H1 (cell line): ENCODE results near the gene ANGPTL5. TPM values are rescaled to one million over a fixed set of nuclear protein-coding genes. Genes with fewer than 3 reads are reported as not detected.

Source experiments
- CTCF ChIA-PET: fragments of 300-600 bp; sonication (Branson Sonifier 250); formaldehyde crosslinking; loops from one replicate; lab custom pipeline; 2021; ENCODE audit not compliant: partially characterized antibody; lab: Charles Lee
- POLR2A ChIA-PET: fragments of 300-600 bp; sonication (Branson Sonifier 250); formaldehyde crosslinking; loops from one replicate; lab custom pipeline; 2021; ENCODE audit warnings: inconsistent platforms; ENCODE audit not compliant: partially characterized antibody; lab: Charles Lee
- DNase-seq, 2 experiments: peaks; one replicate each; pipeline versions ENCODE4 v3.0.0 to v3.0.0-alpha.2; 2010 to 2022; ENCODE audit warnings: low spot score in 2 of 2, low read depth in 1 of 2, mixed read lengths in 1 of 2
- FAIRE-seq: peaks from 2 replicates; lab custom pipeline; 2011; peaks lifted over from hg19 to GRCh38; lab: Jason Lieb, UNC
- H2AFZ ChIP-seq: 2 replicates; pipeline ENCODE4 v1.8.1; 2012; ENCODE audit warnings: low read length, inconsistent platforms
- H2AK5ac ChIP-seq: 2 replicates; pipeline ENCODE4 v1.6.1; 2013; ENCODE audit warnings: low read depth, low read length
- H2BK120ac ChIP-seq: replicated peaks from 2 replicates; pipeline ENCODE3; 2013; ENCODE audit warnings: low read depth, low read length, inconsistent platforms
- H2BK12ac ChIP-seq: 2 replicates; pipeline ENCODE4 v1.6.1; 2013; ENCODE audit warnings: low read depth, low read length
- H2BK15ac ChIP-seq: 2 replicates; pipeline ENCODE4 v1.6.1; 2013; ENCODE audit warnings: low read length
- H2BK20ac ChIP-seq: 2 replicates; pipeline ENCODE4 v1.6.1; 2013; ENCODE audit warnings: low read length
- H2BK5ac ChIP-seq: 2 replicates; pipeline ENCODE4 v1.6.1; 2013; ENCODE audit warnings: low read depth, low read length
- H3K14ac ChIP-seq: 2 replicates; pipeline ENCODE4 v1.6.1; 2013; ENCODE audit warnings: inconsistent platforms; ENCODE audit not compliant: insufficient read length
- H3K18ac ChIP-seq: 2 replicates; pipeline ENCODE4 v1.6.1; 2013; ENCODE audit warnings: low read length; ENCODE audit errors: extremely low read depth
- H3K23ac ChIP-seq: 2 replicates; pipeline ENCODE4 v1.6.1; 2013; ENCODE audit warnings: inconsistent platforms; ENCODE audit not compliant: insufficient read length
- H3K23me2 ChIP-seq: 2 replicates; pipeline ENCODE4 v1.6.1; 2013; ENCODE audit warnings: low read depth, low read length
- H3K27ac ChIP-seq: 2 replicates; pipeline ENCODE4 v1.6.1; 2011; ENCODE audit warnings: low read depth, low read length, inconsistent platforms
- H3K27me3 ChIP-seq, 4 experiments: replicated peaks in 1 of 4; 1 replicate in 1 of 4; 2 replicates in 3 of 4; pipeline versions ENCODE4 v1.6.1 to v1.8.1; 2011 to 2013; ENCODE audit warnings: low read length in 3 of 4, mild to moderate bottlenecking in 3 of 4, inconsistent platforms in 2 of 4, mixed read lengths in 2 of 4, moderate library complexity in 1 of 4; ENCODE audit not compliant: control insufficient read depth in 3 of 4, insufficient read depth in 3 of 4; ENCODE audit errors: extremely low read depth in 1 of 4
- H3K36me3 ChIP-seq, 4 experiments: 2 replicates each; pipeline versions ENCODE4 v1.6.1 to v1.8.1; 2011 to 2013; ENCODE audit warnings: mild to moderate bottlenecking in 4 of 4, low read length in 3 of 4, moderate library complexity in 2 of 4, control low read depth in 1 of 4, inconsistent platforms in 1 of 4; ENCODE audit not compliant: insufficient read depth in 4 of 4, control insufficient read depth in 2 of 4
- H3K4ac ChIP-seq: replicated peaks from 2 replicates; pipeline ENCODE3; 2013; ENCODE audit warnings: low read length, low read depth, mixed read lengths, inconsistent platforms; ENCODE audit not compliant: insufficient read length
- H3K4me1 ChIP-seq, 4 experiments: replicated peaks in 1 of 4; 1 replicate in 1 of 4; 2 replicates in 3 of 4; pipeline versions ENCODE4 v1.6.1 to v1.8.1; 2011 to 2013; ENCODE audit warnings: low read length in 3 of 4, inconsistent platforms in 2 of 4, mixed read lengths in 1 of 4; ENCODE audit not compliant: insufficient read depth in 4 of 4, control insufficient read depth in 3 of 4
- H3K4me2 ChIP-seq, 2 experiments: 2 replicates each; pipeline versions ENCODE4 v1.6.1 to v1.8.1; 2011 to 2013; ENCODE audit warnings: low read depth in 2 of 2, low read length in 2 of 2, control low read depth in 1 of 2, inconsistent platforms in 1 of 2, mild to moderate bottlenecking in 1 of 2; ENCODE audit not compliant: insufficient read depth in 1 of 2
- H3K4me3 ChIP-seq, 4 experiments: fragments of 200-600, 300-600 bp in 1 of 4; sonication (generic), shearing (Covaris generic), sonication (Bioruptor Twin) in 1 of 4; 2 replicates each; pipeline versions ENCODE4 v1.5.1 to v1.8.1; 2011 to 2016; ENCODE audit warnings: low read length in 4 of 4, low read depth in 3 of 4, control low read depth in 2 of 4, inconsistent platforms in 2 of 4, mild to moderate bottlenecking in 2 of 4, mixed read lengths in 1 of 4, moderate library complexity in 1 of 4; ENCODE audit not compliant: insufficient read depth in 2 of 4; ENCODE audit errors: extremely low read depth in 1 of 4
- H3K56ac ChIP-seq: replicated peaks from 2 replicates; pipeline ENCODE3; 2013; ENCODE audit warnings: low read depth, mild to moderate bottlenecking, mixed read lengths, low read length, inconsistent platforms; ENCODE audit not compliant: insufficient read length
- H3K79me1 ChIP-seq: 2 replicates; pipeline ENCODE4 v1.6.1; 2013; ENCODE audit warnings: low read depth, low read length, control low read depth
- H3K79me2 ChIP-seq, 2 experiments: 2 replicates each; pipeline versions ENCODE4 v1.6.1 to v1.8.1; 2012 to 2013; ENCODE audit warnings: low read length in 2 of 2, mild to moderate bottlenecking in 2 of 2, inconsistent platforms in 1 of 2; ENCODE audit not compliant: insufficient read depth in 2 of 2, control insufficient read depth in 1 of 2
- H3K9ac ChIP-seq, 4 experiments: replicated peaks in 1 of 4; 1 replicate in 1 of 4; 2 replicates in 3 of 4; pipeline versions ENCODE4 v1.6.1 to v1.8.1; 2011 to 2013; ENCODE audit warnings: low read depth in 3 of 4, low read length in 3 of 4, control low read depth in 2 of 4, mild to moderate bottlenecking in 2 of 4, moderate library complexity in 2 of 4, inconsistent platforms in 1 of 4; ENCODE audit errors: extremely low read depth in 1 of 4
- H3K9me3 ChIP-seq, 2 experiments: 2 replicates each; pipeline versions ENCODE4 v1.6.1 to v1.8.1; 2012 to 2013; ENCODE audit warnings: mild to moderate bottlenecking in 2 of 2, moderate library complexity in 2 of 2, control low read depth in 1 of 2, inconsistent platforms in 1 of 2, low read depth in 1 of 2, low read length in 1 of 2, mixed read lengths in 1 of 2; ENCODE audit not compliant: insufficient read depth in 2 of 2
- H4K20me1 ChIP-seq, 2 experiments: replicated peaks in 1 of 2; 2 replicates each; pipeline versions ENCODE3 to v1.8.1; 2011 to 2013; ENCODE audit warnings: inconsistent platforms in 2 of 2, low read length in 2 of 2, mild to moderate bottlenecking in 1 of 2; ENCODE audit not compliant: insufficient read depth in 2 of 2, control insufficient read depth in 1 of 2
- H4K5ac ChIP-seq: 2 replicates; pipeline ENCODE4 v1.6.1; 2013; ENCODE audit warnings: low read length, low read depth, mixed read lengths, inconsistent platforms; ENCODE audit not compliant: insufficient read length
- H4K8ac ChIP-seq: 2 replicates; pipeline ENCODE4 v1.8.0; 2013; ENCODE audit warnings: mild to moderate bottlenecking, moderate library complexity, low read length, inconsistent platforms; ENCODE audit not compliant: insufficient read depth; ENCODE audit errors: extremely low read depth
- H4K91ac ChIP-seq: replicated peaks from 2 replicates; pipeline ENCODE3; 2013; ENCODE audit warnings: low read length, mixed read lengths, inconsistent platforms; ENCODE audit not compliant: insufficient read length
- ATF3 ChIP-seq: IDR thresholded peaks from 2 replicates; pipeline ENCODE4 v1.6.1; 2011; ENCODE audit warnings: low read depth, mild to moderate bottlenecking, low read length; ENCODE audit not compliant: insufficient read depth
- CEBPB ChIP-seq: IDR thresholded peaks from 2 replicates; pipeline ENCODE4 v1.6.1; 2012; ENCODE audit warnings: low read depth, low read length
- CTCF ChIP-seq, 3 experiments: IDR thresholded peaks; 1 replicate in 2 of 3; 2 replicates in 1 of 3; pipeline versions ENCODE4 v1.5.1 to v1.6.1; 2011; ENCODE audit warnings: low read length in 3 of 3, mild to moderate bottlenecking in 3 of 3, inconsistent platforms in 2 of 3, low read depth in 1 of 3, moderate library complexity in 1 of 3; ENCODE audit not compliant: insufficient read depth in 1 of 3; ENCODE audit errors: control extremely low read depth in 1 of 3
- E2F6 ChIP-seq: IDR thresholded peaks from 2 replicates; pipeline ENCODE4 v1.6.1; 2012; ENCODE audit warnings: inconsistent platforms
- EP300 ChIP-seq, 2 experiments: IDR thresholded peaks; 1 replicate in 1 of 2; 2 replicates in 1 of 2; pipeline ENCODE4 v1.6.1; 2011 to 2012; ENCODE audit warnings: low read depth in 2 of 2, low read length in 2 of 2, mild to moderate bottlenecking in 2 of 2, borderline replicate concordance in 1 of 2, inconsistent platforms in 1 of 2, moderate library complexity in 1 of 2
- RAD21 ChIP-seq, 2 experiments: IDR thresholded peaks in 1 of 2; conservative IDR thresholded peaks in 1 of 2; 2 replicates each; pipeline ENCODE4 v1.6.1; 2011; ENCODE audit warnings: low read depth in 2 of 2, low read length in 2 of 2, improper control_type of control experiment in 1 of 2, inconsistent platforms in 1 of 2, mild to moderate bottlenecking in 1 of 2, moderate library complexity in 1 of 2
- WGBS, 2 experiments: shearing (Covaris generic) in 1 of 2; methylation state at CpG; one replicate each; pipeline versions ENCODE4 v1.1.6 to v1.1.7; 2013 to 2015; ENCODE audit warnings: low lambda C conversion rate in 2 of 2, mixed read lengths in 2 of 2, inconsistent platforms in 1 of 2, low coverage in 1 of 2, missing lambda C conversion rate in 1 of 2; ENCODE audit not compliant: insufficient replicate concordance in 2 of 2, insufficient coverage in 1 of 2, insufficient read length in 1 of 2; ENCODE audit errors: extremely low coverage in 1 of 2, missing lambda C conversion rate in 1 of 2; 5-methylcytosine and 5-hydroxymethylcytosine counted together
- polyA plus RNA-seq, 7 experiments: library from polyadenylated mRNA; depleted of rRNA in 3 of 7; stranded (reverse) in 5 of 7; unstranded in 2 of 7; fragments of >200 nt in 5 of 7; fragments of 200-250 nt in 2 of 7; gene quantifications; 1 replicate in 5 of 7; 2 replicates in 1 of 7; 4 replicates in 1 of 7; pipeline versions ENCODE4 v1.2.1 to v1.2.3, GENCODE V29; 2011 to 2013; ENCODE audit warnings: missing spikeins in 2 of 7, mixed read lengths in 2 of 7
- total RNA-seq: library from RNA; stranded (reverse); fragmentation: NEBNext Ultra II Directional; extraction: Animal tissue kit (Norgen Biotek cat#: 25700); gene quantifications from 2 replicates; pipeline ENCODE4 v1.2.1, GENCODE V29; 2021

Gene ANGPTL5
- total and polyA plus RNA-seq, 2 of the 8 experiments (the other 6 are each of a cell fraction or from before 2014, with no cell fraction given): not detected

- H3K9me3 ChIP-seq: peaks cover 4 to 7% of the 10 kb centered on the region in 2 experiments; a peak in 2 of 4 replicates
- DNase-seq: no peak
- H2BK5ac ChIP-seq: no peak overlapping the region
- no peak overlapping the region for H3K14ac ChIP-seq
- TF ChIP-seq E2F6 (no peak), CEBPB (peak; percentile 97), RAD21 (IDR thresholded peaks at IDR 0.05 in 1 of 2, conservative IDR thresholded peaks at IDR 0.05 in 1 of 2; ENCODE audit: low read depth in 2 of 2, low read length in 2 of 2) (peak; percentile 67 to 72), CTCF (IDR thresholded peaks at IDR 0.05; ENCODE audit: control extremely low read depth in 1 of 3, insufficient read depth in 1 of 3, low read depth in 1 of 3, low read length in 3 of 3) (peak; percentile 36 to 76 (median 64)), ATF3 (0 out of 2 replicates have a peak, but pooled peaks have one; percentile 50), EP300 (IDR thresholded peaks at IDR 0.05; ENCODE audit: borderline replicate concordance in 1 of 2, low read depth in 2 of 2, low read length in 2 of 2) (no peak)
- TF ChIP-seq, all 59 proteins: peak for 4
- no peak overlapping the region for H2BK120ac ChIP-seq
- peak overlapping the region; percentile 72 for H2AFZ ChIP-seq
- H2AK5ac ChIP-seq: no peak overlapping the region; the same call in 1 of the 2 replicates
- no peaks in the 10 kb centered on the region for H3K23me2 ChIP-seq
- no peaks in the 10 kb centered on the region for H4K20me1 ChIP-seq
- H4K8ac ChIP-seq: no peak overlapping the region
- H3K4me1 ChIP-seq: no peaks in the 10 kb centered on the region
- H3K27me3 ChIP-seq: no peaks in the 10 kb centered on the region
- H3K9ac ChIP-seq: no peak overlapping the region
- H3K36me3 ChIP-seq: no peaks in the 10 kb centered on the region
- no peak overlapping the region for H3K18ac ChIP-seq
- no peaks in the 10 kb centered on the region for H3K79me2 ChIP-seq
- peak; percentile 85 for FAIRE-seq
- H2BK20ac ChIP-seq: no peak overlapping the region
- H4K91ac ChIP-seq: no peak overlapping the region
- H3K23ac ChIP-seq: no peak overlapping the region
- ChIA-PET CTCF (interaction anchor here (0.6 to 7.0 kb wide), 41 partner anchors 10 to 729 kb away, joined by 3 to 134 read pairs (median 5); partner anchors contain the start of gene CEP126), POLR2A (interaction anchor here (0.5 kb wide), 1 partner anchor 328 kb away, joined by 3 read pairs; no protein-coding TSS in a partner anchor)
- H2BK15ac ChIP-seq: no peak overlapping the region
- no peak overlapping the region for H3K4me3 ChIP-seq
- H3K27ac ChIP-seq: no peak overlapping the region
- H3K4me2 ChIP-seq: no peak overlapping the region
- no peak overlapping the region for H4K5ac ChIP-seq
- H3K4ac ChIP-seq: no peak overlapping the region
- H2BK12ac ChIP-seq: no peak overlapping the region; the same call in 1 of the 2 replicates
- 77% methylated on average over 5 of the region's 5 CpGs; no CpG with 5 or more reads in 1 of the 2 experiments for WGBS, 2 experiments
- H3K79me1 ChIP-seq: no peaks in the 10 kb centered on the region
- no peak overlapping the region for H3K56ac ChIP-seq
Observed at GRCh38 chr11:101862391-101863233, 53.7 kb downstream of the ANGPTL5 start.
